HG02970 (cell line): ENCODE measurements around the gene ZNF695.
"Not testable (repeated sequence)": the region's sequence is repeated elsewhere in the genome, so short reads cannot be mapped to it uniquely, and the experiment has no call there.

Experiments used
- ATAC-seq: cut with Tn5 transposase; IDR thresholded peaks from one replicate; pipeline ENCODE4 v1.9.1; 2021; ENCODE audit warnings: mild to moderate bottlenecking, moderate library complexity, moderate number of reproducible peaks; ENCODE audit not compliant: unreplicated experiment, low FRiP score

Gene ZNF695

GRCh38 chr1:247007511-247008405 is at the start of gene ZNF695:
TSS of gene ZNF695 (minus strand) at chr1:247008057. CDS start at chr1:247007908, 149 bp downstream.
- peak; percentile 99 for ATAC-seq

- ATAC-seq = no peak
Measured at GRCh38 chr1:247056071-247056470, 48.2 kb upstream of the ZNF695 start.

GRCh38 chr1:247054992-247055415 is 47.1 kb upstream of the ZNF695 start:
- no peak for ATAC-seq

DNA sequence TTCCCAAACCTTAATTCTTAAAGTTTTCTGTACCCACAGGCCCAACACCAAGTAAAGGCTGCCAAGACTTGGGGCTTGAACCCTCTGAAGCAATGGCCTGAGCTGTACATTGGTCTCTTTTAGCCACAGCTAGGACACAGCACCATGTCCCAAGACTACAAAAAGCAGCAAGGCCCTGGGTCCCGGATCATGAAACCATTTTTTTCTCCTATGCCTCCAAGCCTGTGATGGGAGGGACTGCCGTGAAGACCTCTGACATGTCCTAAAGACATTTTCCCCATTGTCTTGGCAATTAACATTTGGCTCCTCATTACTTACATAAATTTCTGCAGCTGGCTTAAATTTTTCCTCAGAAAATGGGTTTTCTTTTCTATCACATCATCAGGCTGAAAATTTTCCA is 39.8 kb upstream of the ZNF695 start:
- no peak for ATAC-seq

DNA sequence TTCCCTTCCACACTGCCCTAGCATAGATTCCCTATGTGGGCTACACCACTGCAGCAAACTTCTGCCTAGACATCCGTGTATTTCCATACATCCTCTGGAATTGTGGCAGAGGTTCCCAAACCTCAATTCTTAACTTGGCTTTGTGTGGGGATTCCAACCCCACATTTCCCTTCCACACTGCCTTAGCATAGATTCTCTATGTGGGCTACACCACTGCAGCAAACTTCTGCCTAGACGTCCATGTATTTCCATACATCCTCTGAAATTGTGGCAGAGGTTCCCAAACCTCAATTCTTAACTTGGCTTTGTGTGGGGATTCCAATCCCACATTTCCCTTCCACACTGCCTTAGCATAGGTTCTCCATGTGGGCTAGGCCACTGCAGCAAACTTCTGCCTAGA is 39.4 kb upstream of the ZNF695 start:
- ATAC-seq = no peak

DNA sequence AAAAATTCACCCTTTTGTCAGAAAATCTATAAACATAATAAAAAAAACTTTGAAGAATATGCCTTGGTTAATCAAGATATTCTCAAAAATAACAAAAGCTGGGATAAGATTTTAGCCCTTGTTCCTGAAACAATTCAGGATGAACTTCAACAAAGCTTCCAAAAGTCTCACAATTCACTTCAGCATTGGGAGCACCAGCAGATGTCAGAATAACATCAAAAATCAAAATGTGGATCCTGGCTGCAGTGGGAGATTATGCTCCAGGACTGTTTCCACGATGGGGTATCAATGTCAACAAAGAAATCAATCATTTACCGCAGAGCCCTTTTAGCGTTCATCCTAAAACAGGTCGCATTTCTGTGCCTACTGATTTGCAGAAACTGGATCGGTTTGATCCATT is 35.5 kb upstream of the ZNF695 start:
- no peak for ATAC-seq

- ATAC-seq = no peak
Measured at GRCh38 chr1:247037511-247038320, 29.9 kb upstream of the ZNF695 start.

DNA sequence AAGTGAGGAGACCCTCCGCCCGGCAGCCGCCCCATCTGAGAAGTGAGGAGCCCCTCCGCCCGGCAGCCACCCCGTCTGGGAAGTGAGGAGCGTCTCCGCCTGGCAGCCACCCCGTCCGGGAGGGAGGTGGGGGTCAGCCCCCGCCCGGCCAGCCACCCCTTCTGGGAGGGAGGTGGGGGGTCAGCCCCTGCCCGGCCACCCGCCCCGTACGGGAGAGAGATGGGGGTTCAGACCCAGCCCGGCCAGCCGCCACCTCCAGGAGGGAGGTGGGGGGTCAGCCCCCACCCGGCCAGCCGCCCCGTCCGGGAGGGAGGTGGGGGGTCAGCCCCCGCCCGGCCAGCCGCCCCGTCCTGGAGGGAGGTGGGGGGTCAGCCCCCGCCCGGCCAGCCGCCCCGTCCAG is 24.4 kb upstream of the ZNF695 start:
- not testable (repeated sequence) for ATAC-seq

- not testable (repeated sequence) for ATAC-seq
Measured at GRCh38 chr1:247024658-247025057, 16.8 kb upstream of the ZNF695 start.

GRCh38 chr1:247013391-247013790 is 5.5 kb upstream of the ZNF695 start:
- no peak for ATAC-seq

- ATAC-seq = no peak
Measured at GRCh38 chr1:247008406-247008799, 546 bp upstream of the ZNF695 start.

- ATAC-seq = not testable (repeated sequence)
Measured at GRCh38 chr1:247004081-247004480, 3.8 kb downstream of the ZNF695 start.

DNA sequence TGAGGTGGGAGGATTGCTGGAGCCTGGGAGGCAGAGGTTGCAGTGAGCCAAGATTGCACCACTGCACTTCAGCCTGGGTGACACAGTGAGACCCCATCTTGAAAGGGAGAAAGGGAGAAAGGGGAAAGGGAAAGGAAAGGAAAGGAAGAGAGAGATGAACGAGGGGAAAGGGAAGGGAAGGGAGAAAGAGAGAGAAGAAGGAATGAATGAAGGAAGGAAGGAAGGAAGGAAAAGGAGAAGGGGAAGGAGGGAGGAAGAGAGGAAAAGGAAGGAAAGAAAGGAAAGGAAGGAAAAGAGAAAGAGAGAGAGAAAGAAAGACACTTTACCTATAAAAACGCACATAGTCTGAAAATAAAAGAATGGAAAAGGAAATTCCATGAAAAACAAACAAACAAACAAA is 18.0 kb downstream of the ZNF695 start:
- no peak for ATAC-seq

- ATAC-seq = no peak
Measured at GRCh38 chr1:246988316-246988715, 19.5 kb downstream of the ZNF695 start.

DNA sequence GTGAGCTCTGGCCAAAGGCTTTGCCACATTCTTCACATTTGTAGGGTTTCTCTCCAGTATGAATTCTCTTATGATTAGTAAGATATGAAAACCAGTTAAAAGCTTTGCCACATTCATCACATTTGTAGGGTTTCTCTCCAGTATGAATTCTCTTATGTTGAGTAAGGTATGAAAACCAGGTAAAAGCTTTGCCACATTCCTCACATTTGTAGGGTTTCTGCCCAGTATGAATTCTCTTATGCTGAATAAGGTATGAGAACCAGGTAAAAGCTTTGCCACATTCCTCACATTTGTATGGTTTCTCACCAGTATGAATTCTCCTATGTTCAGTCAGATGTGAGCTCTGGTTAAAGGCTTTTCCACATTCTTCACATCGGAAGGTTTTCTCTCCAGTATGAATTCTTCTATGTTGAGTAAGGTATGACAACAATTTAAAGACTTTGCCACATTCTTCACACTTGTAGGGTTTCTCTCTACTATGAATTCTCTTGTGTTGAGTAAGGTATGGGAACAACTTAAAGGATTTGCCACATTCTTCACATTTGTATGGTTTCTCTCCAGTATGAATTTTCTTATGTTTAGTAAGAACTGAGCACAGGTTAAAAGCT is 20.7 kb downstream of the ZNF695 start:
- no peak for ATAC-seq

GRCh38 chr1:246978785-246979184 is 29.1 kb downstream of the ZNF695 start:
- no peak for ATAC-seq

- ATAC-seq = no peak
Measured at GRCh38 chr1:246978281-246978680, 29.6 kb downstream of the ZNF695 start.

- no peak for ATAC-seq
Measured at GRCh38 chr1:246971969-246972368, 35.9 kb downstream of the ZNF695 start.

DNA sequence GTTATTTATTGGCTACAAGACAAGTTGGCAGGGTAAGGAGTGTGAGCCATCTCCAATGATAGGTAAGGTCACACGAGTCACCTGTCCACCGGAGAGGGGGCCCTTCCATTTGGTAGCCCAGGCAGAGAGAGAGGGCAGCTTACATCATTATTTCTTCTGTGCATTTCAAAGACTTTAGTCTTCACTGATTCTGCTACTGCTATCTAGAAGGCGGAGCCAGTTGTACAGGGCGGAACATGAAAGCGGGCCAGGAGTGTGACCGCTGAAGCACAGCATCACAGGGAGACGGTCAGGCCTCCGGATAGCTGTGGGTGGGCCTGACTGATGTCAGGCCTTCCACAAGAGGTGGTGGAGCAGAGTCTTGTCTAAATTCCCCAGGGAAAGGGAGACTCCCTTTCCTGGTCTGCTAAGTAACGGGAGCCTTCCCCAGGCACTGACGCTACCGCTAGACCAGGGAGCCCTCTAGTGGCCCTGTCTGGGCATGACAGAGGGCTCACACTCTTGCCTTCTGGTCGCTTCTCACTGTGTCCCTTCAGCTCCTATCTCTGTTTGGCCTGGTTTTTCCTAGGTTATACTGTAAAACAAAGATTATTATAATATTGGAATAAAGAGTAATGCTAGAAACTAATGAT is 36.7 kb downstream of the ZNF695 start:
- ATAC-seq = no peak

- no peak for ATAC-seq
Measured at GRCh38 chr1:246969621-246970020, 38.2 kb downstream of the ZNF695 start.

- no peak for ATAC-seq
Measured at GRCh38 chr1:246966502-246966901, 41.4 kb downstream of the ZNF695 start.
